Panc1 (cell line): Measurements from ENCODE around the gene TINAGL1. TPM values are rescaled to one million over a fixed set of nuclear protein-coding genes. Genes with fewer than 3 reads are reported as not detected.

Source experiments
- ATAC-seq: fragments of 200-7000 bp; cut with Tn5 transposase; 2 replicates; pipeline ENCODE4 v1.9.1; 2020; ENCODE audit warnings: mild to moderate bottlenecking, moderate library complexity
- BruUV-seq: library from RNA; stranded (reverse); fragments of 400-500 nt; replicated peaks from 2 replicates; lab custom pipeline; 2021; lab: Mats Ljungman, UMichigan
- CTCF ChIA-PET: fragments of 300-600 bp; sonication (Branson Sonifier 250); formaldehyde crosslinking; loops from one replicate; lab custom pipeline; 2022; ENCODE audit warnings: antibody characterized with exemption; lab: Charles Lee
- POLR2A ChIA-PET: fragments of 300-600 bp; sonication (Branson Sonifier 250); formaldehyde crosslinking; loops from one replicate; lab custom pipeline; 2022; ENCODE audit warnings: antibody characterized with exemption; lab: Charles Lee
- DNase-seq: peaks from one replicate; pipeline ENCODE4 v3.0.0-alpha.2; 2010; ENCODE audit warnings: low read depth, low spot score
- H3K27ac ChIP-seq: 2 replicates; pipeline ENCODE4 v1.5.1; 2011; ENCODE audit warnings: mild to moderate bottlenecking, low read length, inconsistent platforms
- H3K27me3 ChIP-seq: fragments of 200-500 bp; sonication (Bioruptor generic); 2 replicates; pipeline ENCODE4 v1.6.0; 2014; ENCODE audit warnings: low read length, inconsistent platforms; ENCODE audit not compliant: control insufficient read depth, insufficient read depth
- H3K36me3 ChIP-seq: fragments of 200-500 bp; sonication (Bioruptor generic); 2 replicates; pipeline ENCODE4 v1.5.1; 2014; ENCODE audit warnings: inconsistent platforms, mild to moderate bottlenecking, low read length, moderate library complexity; ENCODE audit not compliant: control insufficient read depth, insufficient read depth
- H3K4me1 ChIP-seq: 2 replicates; pipeline ENCODE4 v1.5.1; 2011; ENCODE audit warnings: inconsistent platforms, mild to moderate bottlenecking, low read length, moderate library complexity; ENCODE audit not compliant: control insufficient read depth, insufficient read depth
- H3K4me3 ChIP-seq, 2 experiments: 2 replicates each; pipeline ENCODE4 v1.5.1; 2011 to 2012; ENCODE audit warnings: low read depth in 2 of 2, low read length in 2 of 2, mild to moderate bottlenecking in 2 of 2, inconsistent platforms in 1 of 2, moderate library complexity in 1 of 2
- H3K9me3 ChIP-seq: fragments of 200-500 bp; sonication (Bioruptor generic); 2 replicates; pipeline ENCODE4 v1.5.1; 2014; ENCODE audit warnings: low read depth, mild to moderate bottlenecking, inconsistent platforms, low read length, moderate library complexity; ENCODE audit not compliant: control insufficient read depth, insufficient read depth
- POLR2AphosphoS5 ChIP-seq: IDR thresholded peaks from 2 replicates; pipeline ENCODE4 v1.6.1; 2012; ENCODE audit warnings: mild to moderate bottlenecking, low read depth, low read length, moderate library complexity
- SIN3A ChIP-seq: IDR thresholded peaks from 2 replicates; pipeline ENCODE4 v1.6.1; 2012; ENCODE audit warnings: low read depth, mild to moderate bottlenecking, low read length, moderate library complexity, borderline replicate concordance; ENCODE audit not compliant: insufficient read depth
- TCF7L2 ChIP-seq: IDR thresholded peaks from 2 replicates; pipeline ENCODE4 v1.6.1; 2011; ENCODE audit warnings: mild to moderate bottlenecking, low read depth, low read length, inconsistent platforms
- in situ Hi-C: cut with HindIII; loops from 2 replicates; pipeline ENCODE4 v1.10.0; 2016; ENCODE audit warnings: low sequenced_read_pairs, low pct_unique_long_range_greater_than_20kb
- intact Hi-C: fragments of 100-400 bp; cut with micrococcal nuclease; formaldehyde crosslinking; loops from one replicate; pipeline ENCODE4 v1.10.0; 2022; ENCODE audit not compliant: unreplicated experiment
- total RNA-seq: library from RNA; stranded (reverse); gene quantifications from one replicate; pipeline ENCODE4 v1.2.1, GENCODE V29; 2021; ENCODE audit not compliant: unreplicated experiment
- TF ChIP-seq, protein P1 (sequence below): fragments of 450-650 bp; IDR thresholded peaks from 2 replicates; pipeline ENCODE4 v1.5.1; 2017; ENCODE audit warnings: mild to moderate bottlenecking
- TF ChIP-seq, protein P2 (sequence below), 2 experiments: IDR thresholded peaks; 2 replicates each; pipeline ENCODE4 v1.6.1; 2011 to 2012; ENCODE audit warnings: low read depth in 2 of 2, control low read depth in 1 of 2, low read length in 1 of 2, mild to moderate bottlenecking in 1 of 2, moderate library complexity in 1 of 2; ENCODE audit not compliant: insufficient read depth in 1 of 2

Gene TINAGL1
- total RNA-seq, 1 experiment from 2014 or later: 6.1 TPM

DNA sequence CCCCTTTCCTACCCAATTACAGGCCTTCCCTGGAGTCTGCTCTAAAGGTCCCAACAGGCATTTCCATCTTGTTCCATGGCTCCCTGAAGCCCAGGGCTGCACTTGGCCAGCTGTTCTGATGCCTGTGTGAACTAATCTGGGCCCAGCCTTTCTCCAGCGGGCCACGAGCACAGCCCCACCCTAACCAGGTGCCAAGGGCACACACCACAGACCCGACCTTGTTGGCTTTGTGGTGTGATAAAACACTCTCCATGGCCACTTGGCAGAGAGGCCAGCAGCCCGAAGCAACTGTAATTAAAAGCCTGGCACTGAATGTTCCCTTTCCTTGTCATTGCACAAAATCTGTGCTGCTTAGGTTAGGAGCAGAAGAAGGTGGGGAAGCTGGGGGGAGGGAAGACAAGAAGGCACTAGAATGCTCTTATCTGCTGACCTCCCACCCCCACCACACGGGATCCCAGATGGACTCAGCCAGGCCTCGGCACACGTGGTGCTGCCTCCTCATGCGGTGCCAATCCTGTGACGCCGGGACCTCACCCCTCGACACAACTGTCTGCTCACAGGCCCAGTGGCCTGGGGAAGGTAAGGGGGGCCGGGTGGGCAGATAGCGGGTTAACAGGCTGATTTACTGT, 51.1 kb downstream of the TINAGL1 start:
- no peak for DNase-seq
- Histone ChIP-seq H3K36me3 (0 out of 2 replicates have a peak, but pooled peaks cover 6% of the 10 kb centered on the region), H3K4me3 (no peak overlapping the region), H3K4me1 (no peaks in the 10 kb centered on the region), H3K9me3 (no peaks in the 10 kb centered on the region), H3K27me3 (no peaks in the 10 kb centered on the region), H3K27ac (no peak overlapping the region)
- intact Hi-C loops (no loop called here), in situ Hi-C loops (no loop called here)
- no peak for ATAC-seq
- BruUV-seq: no TSS peak
- ChIA-PET POLR2A (no interaction called here), CTCF (no interaction called here)
- TF ChIP-seq, protein P1, sequence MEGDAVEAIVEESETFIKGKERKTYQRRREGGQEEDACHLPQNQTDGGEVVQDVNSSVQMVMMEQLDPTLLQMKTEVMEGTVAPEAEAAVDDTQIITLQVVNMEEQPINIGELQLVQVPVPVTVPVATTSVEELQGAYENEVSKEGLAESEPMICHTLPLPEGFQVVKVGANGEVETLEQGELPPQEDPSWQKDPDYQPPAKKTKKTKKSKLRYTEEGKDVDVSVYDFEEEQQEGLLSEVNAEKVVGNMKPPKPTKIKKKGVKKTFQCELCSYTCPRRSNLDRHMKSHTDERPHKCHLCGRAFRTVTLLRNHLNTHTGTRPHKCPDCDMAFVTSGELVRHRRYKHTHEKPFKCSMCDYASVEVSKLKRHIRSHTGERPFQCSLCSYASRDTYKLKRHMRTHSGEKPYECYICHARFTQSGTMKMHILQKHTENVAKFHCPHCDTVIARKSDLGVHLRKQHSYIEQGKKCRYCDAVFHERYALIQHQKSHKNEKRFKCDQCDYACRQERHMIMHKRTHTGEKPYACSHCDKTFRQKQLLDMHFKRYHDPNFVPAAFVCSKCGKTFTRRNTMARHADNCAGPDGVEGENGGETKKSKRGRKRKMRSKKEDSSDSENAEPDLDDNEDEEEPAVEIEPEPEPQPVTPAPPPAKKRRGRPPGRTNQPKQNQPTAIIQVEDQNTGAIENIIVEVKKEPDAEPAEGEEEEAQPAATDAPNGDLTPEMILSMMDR: no peak
- TF ChIP-seq, protein P2, sequence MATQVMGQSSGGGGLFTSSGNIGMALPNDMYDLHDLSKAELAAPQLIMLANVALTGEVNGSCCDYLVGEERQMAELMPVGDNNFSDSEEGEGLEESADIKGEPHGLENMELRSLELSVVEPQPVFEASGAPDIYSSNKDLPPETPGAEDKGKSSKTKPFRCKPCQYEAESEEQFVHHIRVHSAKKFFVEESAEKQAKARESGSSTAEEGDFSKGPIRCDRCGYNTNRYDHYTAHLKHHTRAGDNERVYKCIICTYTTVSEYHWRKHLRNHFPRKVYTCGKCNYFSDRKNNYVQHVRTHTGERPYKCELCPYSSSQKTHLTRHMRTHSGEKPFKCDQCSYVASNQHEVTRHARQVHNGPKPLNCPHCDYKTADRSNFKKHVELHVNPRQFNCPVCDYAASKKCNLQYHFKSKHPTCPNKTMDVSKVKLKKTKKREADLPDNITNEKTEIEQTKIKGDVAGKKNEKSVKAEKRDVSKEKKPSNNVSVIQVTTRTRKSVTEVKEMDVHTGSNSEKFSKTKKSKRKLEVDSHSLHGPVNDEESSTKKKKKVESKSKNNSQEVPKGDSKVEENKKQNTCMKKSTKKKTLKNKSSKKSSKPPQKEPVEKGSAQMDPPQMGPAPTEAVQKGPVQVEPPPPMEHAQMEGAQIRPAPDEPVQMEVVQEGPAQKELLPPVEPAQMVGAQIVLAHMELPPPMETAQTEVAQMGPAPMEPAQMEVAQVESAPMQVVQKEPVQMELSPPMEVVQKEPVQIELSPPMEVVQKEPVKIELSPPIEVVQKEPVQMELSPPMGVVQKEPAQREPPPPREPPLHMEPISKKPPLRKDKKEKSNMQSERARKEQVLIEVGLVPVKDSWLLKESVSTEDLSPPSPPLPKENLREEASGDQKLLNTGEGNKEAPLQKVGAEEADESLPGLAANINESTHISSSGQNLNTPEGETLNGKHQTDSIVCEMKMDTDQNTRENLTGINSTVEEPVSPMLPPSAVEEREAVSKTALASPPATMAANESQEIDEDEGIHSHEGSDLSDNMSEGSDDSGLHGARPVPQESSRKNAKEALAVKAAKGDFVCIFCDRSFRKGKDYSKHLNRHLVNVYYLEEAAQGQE (IDR thresholded peaks at IDR 0.05; ENCODE audit: insufficient read depth in 1 of 2, low read depth in 2 of 2, low read length in 1 of 2): no peak
- no peak for TF ChIP-seq SIN3A
- no peak for TF ChIP-seq POLR2AphosphoS5
- no peak for TF ChIP-seq TCF7L2

DNA sequence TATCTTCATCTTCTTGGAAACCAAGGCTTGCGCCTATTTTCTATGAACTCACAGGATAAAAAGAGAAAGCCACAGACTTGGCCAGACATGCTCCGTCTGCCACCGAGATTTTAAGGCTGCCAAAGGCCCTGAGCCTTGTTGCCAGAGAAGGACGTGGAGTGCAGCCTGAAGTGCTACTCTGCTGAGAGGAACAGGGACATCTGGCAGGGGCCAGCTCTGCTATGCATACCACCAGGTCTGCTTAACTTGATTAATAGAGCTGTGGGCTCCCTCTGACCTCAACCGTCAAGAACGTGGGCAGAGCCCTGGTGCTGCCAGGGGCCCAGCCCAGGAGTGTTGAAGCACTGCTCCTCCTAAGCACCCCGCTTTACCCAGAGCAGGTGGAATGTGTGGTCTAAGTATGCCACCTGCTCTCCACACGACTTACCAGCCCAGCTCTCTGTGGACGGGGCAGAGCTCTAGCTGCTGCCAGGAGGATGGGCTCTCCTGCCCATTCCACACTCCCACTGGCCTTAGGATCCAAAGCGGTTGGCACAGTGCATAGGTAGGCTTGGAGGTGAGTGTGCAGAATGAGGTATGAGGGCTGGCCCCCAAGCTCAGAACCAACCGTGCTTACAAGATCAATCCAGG, 51.7 kb downstream of the TINAGL1 start:
- intact Hi-C loops (no loop called here), in situ Hi-C loops (no loop called here)
- Histone ChIP-seq H3K27ac (no peak overlapping the region), H3K36me3 (0 out of 2 replicates have a peak, but pooled peaks cover 6% of the 10 kb centered on the region), H3K4me3 (no peak overlapping the region), H3K9me3 (no peaks in the 10 kb centered on the region), H3K4me1 (no peaks in the 10 kb centered on the region), H3K27me3 (no peaks in the 10 kb centered on the region)
- BruUV-seq: no TSS peak
- CTCF ChIA-PET: no interaction called here
- ATAC-seq (no peak), DNase-seq (no peak)
- TF ChIP-seq SIN3A (no peak), TCF7L2 (no peak), POLR2AphosphoS5 (no peak)
- TF ChIP-seq, protein P1: no peak
- TF ChIP-seq, protein P2 (IDR thresholded peaks at IDR 0.05; ENCODE audit: insufficient read depth in 1 of 2, low read depth in 2 of 2, low read length in 1 of 2): no peak
- POLR2A ChIA-PET: no interaction called here
